ENCODE results near the gene NEIL1. TPM values are rescaled to one million over a fixed set of nuclear protein-coding genes. Genes with fewer than 3 reads are reported as not detected.
A peak's percentile ranks its signal among the peaks of the same experiment; 100 is the strongest.
"Not testable (repeated sequence)": the region's sequence is repeated elsewhere in the genome, so short reads cannot be mapped to it uniquely, and the experiment has no call there.

Gene NEIL1
- total RNA-seq, 1 experiment from 2014 or later = 24.8 TPM

GRCh38 chr15:75371901-75372688 is 25.3 kb downstream of the NEIL1 start (continued):
- TF ChIP-seq FOXP4 (CRISPR knock-in tag; IDR thresholded peaks at IDR 0.05) (no peak), EMX1 (CRISPR knock-in tag; IDR thresholded peaks at IDR 0.05) (no peak)

GRCh38 chr15:75380773-75381172 is 33.9 kb downstream of the NEIL1 start:
- ATAC-seq (no peak), DNase-seq (ENCODE audit: low spot score) (no peak)
- TF ChIP-seq IRF1 (CRISPR knock-in tag; IDR thresholded peaks at IDR 0.05) = no peak
- TF ChIP-seq E2F1 (CRISPR knock-in tag; IDR thresholded peaks at IDR 0.05) = no peak
- no peak for TF ChIP-seq STAT6 (CRISPR knock-in tag; conservative IDR thresholded peaks at IDR 0.05; ENCODE audit: low read depth)
- no peak for TF ChIP-seq ESRRA (CRISPR knock-in tag; IDR thresholded peaks at IDR 0.05; ENCODE audit: borderline replicate concordance)
- TF ChIP-seq ARID4B (CRISPR knock-in tag; IDR thresholded peaks at IDR 0.05; ENCODE audit: borderline replicate concordance) = no peak
- no peak for TF ChIP-seq SMAD4 (CRISPR knock-in tag; IDR thresholded peaks at IDR 0.05)
- no peak for TF ChIP-seq NFYB (CRISPR knock-in tag; conservative IDR thresholded peaks at IDR 0.05; ENCODE audit: low read depth)
- no peak for TF ChIP-seq ZMAT4 (CRISPR knock-in tag; IDR thresholded peaks at IDR 0.05)
- no peak for TF ChIP-seq PRRX2 (CRISPR knock-in tag; IDR thresholded peaks at IDR 0.05)
- H3K27me3 Mint-ChIP-seq (ENCODE audit: low read depth) = no peaks in the 10 kb centered on the region
- peaks cover 76% of the 10 kb centered on the region for H3K36me3 Mint-ChIP-seq
- no peak overlapping the region for H3K27ac Mint-ChIP-seq
- CTCF ChIA-PET = interaction anchor here (0.7 to 0.9 kb wide), 2 partner anchors 13 to 152 kb away, joined by 3 read pairs; no protein-coding TSS in a partner anchor
- H3K4me1 Mint-ChIP-seq = no peaks in the 10 kb centered on the region
- POLR2A ChIA-PET = no interaction called here
- no peaks in the 10 kb centered on the region for H3K9me3 Mint-ChIP-seq
- no peak overlapping the region for H3K4me3 Mint-ChIP-seq

GRCh38 chr15:75383986-75384385 is 37.1 kb downstream of the NEIL1 start:
- DNase-seq (ENCODE audit: low spot score); H3K27me3 Mint-ChIP-seq (ENCODE audit: low read depth); H3K4me3 Mint-ChIP-seq; H3K4me1 Mint-ChIP-seq; H3K9me3 Mint-ChIP-seq; ATAC-seq: not testable (repeated sequence)
- POLR2A ChIA-PET = interaction anchor here (0.6 kb wide), 1 partner anchor 16 kb away, joined by 3 read pairs; no protein-coding TSS in a partner anchor
- H3K27ac Mint-ChIP-seq = peak overlapping the region; percentile 65; the same call in 1 of the 2 replicates
- H3K36me3 Mint-ChIP-seq = peaks cover 79% of the 10 kb centered on the region
- CTCF ChIA-PET = interaction anchor here (0.9 kb wide), 1 partner anchor 16 kb away, joined by 3 read pairs; no protein-coding TSS in a partner anchor
